Ramos (cell line): ENCODE measurements around the gene ME2.
"Not testable (repeated sequence)": the region's sequence is repeated elsewhere in the genome, so short reads cannot be mapped to it uniquely, and the experiment has no call there.

Source experiments
- in situ Hi-C: fragments of 300-500 bp; cut with MboI; formaldehyde crosslinking; loops from one replicate; pipeline ENCODE4 v1.14.3; 2022; ENCODE audit warnings: low sequenced_read_pairs; ENCODE audit not compliant: unreplicated experiment

The ME2 gene

GRCh38 chr18:50967714-50968661 is 89.1 kb downstream of the ME2 start, which contains the start of gene ELAC1:
Gene ELAC1, plus strand, starts transcription at chr18:50968040. Its CDS starts 6,365 bp downstream, at chr18:50974405.
- in situ Hi-C loops, result no loop called here

GRCh38 chr18:50969448-50969847 is 90.5 kb downstream of the ME2 start:
- in situ Hi-C loops, result no loop called here

- in situ Hi-C loops, result no loop called here
Measured at GRCh38 chr18:50970006-50970405, 91.1 kb downstream of the ME2 start.

- in situ Hi-C loops, result not testable (repeated sequence)
Measured at GRCh38 chr18:50972404-50972803, 93.5 kb downstream of the ME2 start.

- in situ Hi-C loops, result no loop called here
Measured at GRCh38 chr18:50973367-50974126, 94.6 kb downstream of the ME2 start.

- in situ Hi-C loops, result no loop called here
Measured at GRCh38 chr18:50977037-50977760, 98.3 kb downstream of the ME2 start.

- in situ Hi-C loops, result no loop called here
Measured at GRCh38 chr18:50981381-50981780, 102.5 kb downstream of the ME2 start.

GRCh38 chr18:50982086-50982801 is 103.3 kb downstream of the ME2 start:
- in situ Hi-C loops, result no loop called here

- in situ Hi-C loops, result no loop called here
Measured at GRCh38 chr18:50982802-50983179, 103.9 kb downstream of the ME2 start.

- in situ Hi-C loops, result no loop called here
Measured at GRCh38 chr18:50986360-50987087, 107.6 kb downstream of the ME2 start.

- in situ Hi-C loops, result no loop called here
Measured at GRCh38 chr18:50987261-50987660, 108.3 kb downstream of the ME2 start.

- in situ Hi-C loops, result no loop called here
Measured at GRCh38 chr18:50989711-50990110, 110.8 kb downstream of the ME2 start.

- in situ Hi-C loops, result no loop called here
Measured at GRCh38 chr18:50992351-50992762, 113.4 kb downstream of the ME2 start.

GRCh38 chr18:50994031-50994430 is 115.1 kb downstream of the ME2 start:
- in situ Hi-C loops, result no loop called here

- in situ Hi-C loops, result not testable (repeated sequence)
Measured at GRCh38 chr18:51003174-51003573, 124.3 kb downstream of the ME2 start.
